H1 (cell line): ENCODE results near the gene TPD52L1. TPM values are rescaled to one million over a fixed set of nuclear protein-coding genes. Genes with fewer than 3 reads are reported as not detected.

ENCODE experiments used
- CTCF ChIA-PET: fragments of 300-600 bp; sonication (Branson Sonifier 250); formaldehyde crosslinking; loops from one replicate; lab custom pipeline; 2021; ENCODE audit not compliant: partially characterized antibody; lab: Charles Lee
- POLR2A ChIA-PET: fragments of 300-600 bp; sonication (Branson Sonifier 250); formaldehyde crosslinking; loops from one replicate; lab custom pipeline; 2021; ENCODE audit warnings: inconsistent platforms; ENCODE audit not compliant: partially characterized antibody; lab: Charles Lee
- DNase-seq, 2 experiments: peaks; one replicate each; pipeline versions ENCODE4 v3.0.0 to v3.0.0-alpha.2; 2010 to 2022; ENCODE audit warnings: low spot score in 2 of 2, low read depth in 1 of 2, mixed read lengths in 1 of 2
- FAIRE-seq: peaks from 2 replicates; lab custom pipeline; 2011; peaks lifted over from hg19 to GRCh38; lab: Jason Lieb, UNC
- H2AFZ ChIP-seq: 2 replicates; pipeline ENCODE4 v1.8.1; 2012; ENCODE audit warnings: low read length, inconsistent platforms
- H2AK5ac ChIP-seq: 2 replicates; pipeline ENCODE4 v1.6.1; 2013; ENCODE audit warnings: low read depth, low read length
- H2BK120ac ChIP-seq: replicated peaks from 2 replicates; pipeline ENCODE3; 2013; ENCODE audit warnings: low read depth, low read length, inconsistent platforms
- H2BK12ac ChIP-seq: 2 replicates; pipeline ENCODE4 v1.6.1; 2013; ENCODE audit warnings: low read depth, low read length
- H2BK15ac ChIP-seq: 2 replicates; pipeline ENCODE4 v1.6.1; 2013; ENCODE audit warnings: low read length
- H2BK20ac ChIP-seq: 2 replicates; pipeline ENCODE4 v1.6.1; 2013; ENCODE audit warnings: low read length
- H2BK5ac ChIP-seq: 2 replicates; pipeline ENCODE4 v1.6.1; 2013; ENCODE audit warnings: low read depth, low read length
- H3K14ac ChIP-seq: 2 replicates; pipeline ENCODE4 v1.6.1; 2013; ENCODE audit warnings: inconsistent platforms; ENCODE audit not compliant: insufficient read length
- H3K18ac ChIP-seq: 2 replicates; pipeline ENCODE4 v1.6.1; 2013; ENCODE audit warnings: low read length; ENCODE audit errors: extremely low read depth
- H3K23ac ChIP-seq: 2 replicates; pipeline ENCODE4 v1.6.1; 2013; ENCODE audit warnings: inconsistent platforms; ENCODE audit not compliant: insufficient read length
- H3K23me2 ChIP-seq: 2 replicates; pipeline ENCODE4 v1.6.1; 2013; ENCODE audit warnings: low read depth, low read length
- H3K27ac ChIP-seq: 2 replicates; pipeline ENCODE4 v1.6.1; 2011; ENCODE audit warnings: low read depth, low read length, inconsistent platforms
- H3K27me3 ChIP-seq, 4 experiments: replicated peaks in 1 of 4; 1 replicate in 1 of 4; 2 replicates in 3 of 4; pipeline versions ENCODE4 v1.6.1 to v1.8.1; 2011 to 2013; ENCODE audit warnings: low read length in 3 of 4, mild to moderate bottlenecking in 3 of 4, inconsistent platforms in 2 of 4, mixed read lengths in 2 of 4, moderate library complexity in 1 of 4; ENCODE audit not compliant: control insufficient read depth in 3 of 4, insufficient read depth in 3 of 4; ENCODE audit errors: extremely low read depth in 1 of 4
- H3K36me3 ChIP-seq, 4 experiments: 2 replicates each; pipeline versions ENCODE4 v1.6.1 to v1.8.1; 2011 to 2013; ENCODE audit warnings: mild to moderate bottlenecking in 4 of 4, low read length in 3 of 4, moderate library complexity in 2 of 4, control low read depth in 1 of 4, inconsistent platforms in 1 of 4; ENCODE audit not compliant: insufficient read depth in 4 of 4, control insufficient read depth in 2 of 4
- H3K4ac ChIP-seq: replicated peaks from 2 replicates; pipeline ENCODE3; 2013; ENCODE audit warnings: low read length, low read depth, mixed read lengths, inconsistent platforms; ENCODE audit not compliant: insufficient read length
- H3K4me1 ChIP-seq, 4 experiments: replicated peaks in 1 of 4; 1 replicate in 1 of 4; 2 replicates in 3 of 4; pipeline versions ENCODE4 v1.6.1 to v1.8.1; 2011 to 2013; ENCODE audit warnings: low read length in 3 of 4, inconsistent platforms in 2 of 4, mixed read lengths in 1 of 4; ENCODE audit not compliant: insufficient read depth in 4 of 4, control insufficient read depth in 3 of 4
- H3K4me2 ChIP-seq, 2 experiments: 2 replicates each; pipeline versions ENCODE4 v1.6.1 to v1.8.1; 2011 to 2013; ENCODE audit warnings: low read depth in 2 of 2, low read length in 2 of 2, control low read depth in 1 of 2, inconsistent platforms in 1 of 2, mild to moderate bottlenecking in 1 of 2; ENCODE audit not compliant: insufficient read depth in 1 of 2
- H3K4me3 ChIP-seq, 4 experiments: fragments of 200-600, 300-600 bp in 1 of 4; sonication (generic), shearing (Covaris generic), sonication (Bioruptor Twin) in 1 of 4; 2 replicates each; pipeline versions ENCODE4 v1.5.1 to v1.8.1; 2011 to 2016; ENCODE audit warnings: low read length in 4 of 4, low read depth in 3 of 4, control low read depth in 2 of 4, inconsistent platforms in 2 of 4, mild to moderate bottlenecking in 2 of 4, mixed read lengths in 1 of 4, moderate library complexity in 1 of 4; ENCODE audit not compliant: insufficient read depth in 2 of 4; ENCODE audit errors: extremely low read depth in 1 of 4
- H3K56ac ChIP-seq: replicated peaks from 2 replicates; pipeline ENCODE3; 2013; ENCODE audit warnings: low read depth, mild to moderate bottlenecking, mixed read lengths, low read length, inconsistent platforms; ENCODE audit not compliant: insufficient read length
- H3K79me1 ChIP-seq: 2 replicates; pipeline ENCODE4 v1.6.1; 2013; ENCODE audit warnings: low read depth, low read length, control low read depth
- H3K79me2 ChIP-seq, 2 experiments: 2 replicates each; pipeline versions ENCODE4 v1.6.1 to v1.8.1; 2012 to 2013; ENCODE audit warnings: low read length in 2 of 2, mild to moderate bottlenecking in 2 of 2, inconsistent platforms in 1 of 2; ENCODE audit not compliant: insufficient read depth in 2 of 2, control insufficient read depth in 1 of 2
- H3K9ac ChIP-seq, 4 experiments: replicated peaks in 1 of 4; 1 replicate in 1 of 4; 2 replicates in 3 of 4; pipeline versions ENCODE4 v1.6.1 to v1.8.1; 2011 to 2013; ENCODE audit warnings: low read depth in 3 of 4, low read length in 3 of 4, control low read depth in 2 of 4, mild to moderate bottlenecking in 2 of 4, moderate library complexity in 2 of 4, inconsistent platforms in 1 of 4; ENCODE audit errors: extremely low read depth in 1 of 4
- H3K9me3 ChIP-seq, 2 experiments: 2 replicates each; pipeline versions ENCODE4 v1.6.1 to v1.8.1; 2012 to 2013; ENCODE audit warnings: mild to moderate bottlenecking in 2 of 2, moderate library complexity in 2 of 2, control low read depth in 1 of 2, inconsistent platforms in 1 of 2, low read depth in 1 of 2, low read length in 1 of 2, mixed read lengths in 1 of 2; ENCODE audit not compliant: insufficient read depth in 2 of 2
- H4K20me1 ChIP-seq, 2 experiments: replicated peaks in 1 of 2; 2 replicates each; pipeline versions ENCODE3 to v1.8.1; 2011 to 2013; ENCODE audit warnings: inconsistent platforms in 2 of 2, low read length in 2 of 2, mild to moderate bottlenecking in 1 of 2; ENCODE audit not compliant: insufficient read depth in 2 of 2, control insufficient read depth in 1 of 2
- H4K5ac ChIP-seq: 2 replicates; pipeline ENCODE4 v1.6.1; 2013; ENCODE audit warnings: low read length, low read depth, mixed read lengths, inconsistent platforms; ENCODE audit not compliant: insufficient read length
- H4K8ac ChIP-seq: 2 replicates; pipeline ENCODE4 v1.8.0; 2013; ENCODE audit warnings: mild to moderate bottlenecking, moderate library complexity, low read length, inconsistent platforms; ENCODE audit not compliant: insufficient read depth; ENCODE audit errors: extremely low read depth
- H4K91ac ChIP-seq: replicated peaks from 2 replicates; pipeline ENCODE3; 2013; ENCODE audit warnings: low read length, mixed read lengths, inconsistent platforms; ENCODE audit not compliant: insufficient read length
- JUND ChIP-seq: IDR thresholded peaks from 2 replicates; pipeline ENCODE4 v1.6.1; 2011; ENCODE audit warnings: mild to moderate bottlenecking, improper control_type of control experiment, low read length
- RXRA ChIP-seq: IDR thresholded peaks from 2 replicates; pipeline ENCODE4 v1.6.1; 2011; ENCODE audit warnings: low read depth, mild to moderate bottlenecking, low read length, moderate library complexity; ENCODE audit not compliant: insufficient read depth
- SIX5 ChIP-seq: IDR thresholded peaks from 2 replicates; pipeline ENCODE4 v1.6.1; 2011; ENCODE audit warnings: mild to moderate bottlenecking, low read depth, low read length
- SP2 ChIP-seq: IDR thresholded peaks from 2 replicates; pipeline ENCODE4 v1.6.1; 2012; ENCODE audit warnings: mild to moderate bottlenecking, low read length, inconsistent platforms
- WGBS, 2 experiments: shearing (Covaris generic) in 1 of 2; methylation state at CpG; one replicate each; pipeline versions ENCODE4 v1.1.6 to v1.1.7; 2013 to 2015; ENCODE audit warnings: low lambda C conversion rate in 2 of 2, mixed read lengths in 2 of 2, inconsistent platforms in 1 of 2, low coverage in 1 of 2, missing lambda C conversion rate in 1 of 2; ENCODE audit not compliant: insufficient replicate concordance in 2 of 2, insufficient coverage in 1 of 2, insufficient read length in 1 of 2; ENCODE audit errors: extremely low coverage in 1 of 2, missing lambda C conversion rate in 1 of 2; 5-methylcytosine and 5-hydroxymethylcytosine counted together
- polyA plus RNA-seq, 7 experiments: library from polyadenylated mRNA; depleted of rRNA in 3 of 7; stranded (reverse) in 5 of 7; unstranded in 2 of 7; fragments of >200 nt in 5 of 7; fragments of 200-250 nt in 2 of 7; gene quantifications; 1 replicate in 5 of 7; 2 replicates in 1 of 7; 4 replicates in 1 of 7; pipeline versions ENCODE4 v1.2.1 to v1.2.3, GENCODE V29; 2011 to 2013; ENCODE audit warnings: missing spikeins in 2 of 7, mixed read lengths in 2 of 7
- total RNA-seq: library from RNA; stranded (reverse); fragmentation: NEBNext Ultra II Directional; extraction: Animal tissue kit (Norgen Biotek cat#: 25700); gene quantifications from 2 replicates; pipeline ENCODE4 v1.2.1, GENCODE V29; 2021

TPD52L1 gene
- total and polyA plus RNA-seq, 2 of the 8 experiments (the other 6 are each of a cell fraction or from before 2014, with no cell fraction given), result 7.4 to 14.2 TPM

- no peak overlapping the region for H3K27ac ChIP-seq
- no peak overlapping the region for H3K9ac ChIP-seq
- POLR2A ChIA-PET, result no interaction called here
- no peak overlapping the region for H2BK20ac ChIP-seq
- no peak overlapping the region for H2BK12ac ChIP-seq
- H2AK5ac ChIP-seq, result no peak overlapping the region
- H2BK15ac ChIP-seq, result no peak overlapping the region
- H3K79me2 ChIP-seq, result no peaks in the 10 kb centered on the region
- H3K23me2 ChIP-seq, result no peaks in the 10 kb centered on the region
- H3K4me1 ChIP-seq, result peaks cover 0 to 10% (median 9%) of the 10 kb centered on the region in 4 experiments; a peak in 4 of 7 replicates
- no peak overlapping the region for H3K56ac ChIP-seq
- no peaks in the 10 kb centered on the region for H3K36me3 ChIP-seq
- no peak overlapping the region for H4K91ac ChIP-seq
- FAIRE-seq (no peak), DNase-seq (no peak)
- no peak overlapping the region for H4K8ac ChIP-seq
- 100% methylated on average over 1 of the region's 1 CpG; no CpG with 5 or more reads in 1 of the 2 experiments for WGBS, 2 experiments
- H4K20me1 ChIP-seq, result no peaks in the 10 kb centered on the region
- CTCF ChIA-PET, result interaction anchor here (1.3 kb wide), 2 partner anchors 23 to 35 kb away, joined by 4 to 5 read pairs; partner anchors contain the start of gene TPD52L1
- H2BK5ac ChIP-seq, result no peak overlapping the region
- H3K79me1 ChIP-seq, result no peaks in the 10 kb centered on the region
- H3K4me2 ChIP-seq, result no peak overlapping the region
- no peak overlapping the region for H3K4me3 ChIP-seq
- no peaks in the 10 kb centered on the region for H3K9me3 ChIP-seq
- no peak overlapping the region for H3K14ac ChIP-seq
- H3K4ac ChIP-seq, result no peak overlapping the region
- H3K27me3 ChIP-seq, result no peaks in the 10 kb centered on the region
- no peak overlapping the region for H2BK120ac ChIP-seq
- no peak overlapping the region for H4K5ac ChIP-seq
- H3K18ac ChIP-seq, result no peak overlapping the region
- H2AFZ ChIP-seq, result no peak overlapping the region
- H3K23ac ChIP-seq, result no peak overlapping the region
- TF ChIP-seq SIX5 (no peak), SP2 (no peak), JUND (no peak), RXRA (no peak)
These were observed 35.1 kb downstream of the TPD52L1 start for GRCh38 chr6:125188594-125189203.
